Endothelial cell of umbilical vein (primary cell): Measurements from ENCODE around the gene GALNT13. TPM values are rescaled to one million over a fixed set of nuclear protein-coding genes. Genes with fewer than 3 reads are reported as not detected.

Source experiments
- BruUV-seq: library from RNA; stranded (reverse); fragments of 400-500 nt; replicated peaks from 2 replicates; lab custom pipeline; 2021; lab: Mats Ljungman, UMichigan
- CTCF ChIA-PET: fragments of 300-600, 350-600 bp; sonication (Branson Sonifier 250); formaldehyde crosslinking; loops from one replicate; lab custom pipeline; 2021; ENCODE audit warnings: antibody characterized with exemption, inconsistent platforms; lab: Charles Lee
- POLR2A ChIA-PET: fragments of 300-600, 350-600 bp; sonication (Branson Sonifier 250); formaldehyde crosslinking; loops from one replicate; lab custom pipeline; 2021; ENCODE audit warnings: antibody characterized with exemption, inconsistent platforms; lab: Charles Lee
- DNase-seq: peaks from one replicate; pipeline ENCODE4 v3.0.0-alpha.2; 2011; ENCODE audit warnings: low read depth, low spot score
- FAIRE-seq: peaks from 2 replicates; lab custom pipeline; 2011; peaks lifted over from hg19 to GRCh38; lab: Jason Lieb, UNC
- H2AFZ ChIP-seq: 2 replicates; pipeline ENCODE4 v1.6.0; 2012; ENCODE audit warnings: low read depth, low read length, control low read depth, inconsistent platforms
- H3K27ac ChIP-seq: 2 replicates; pipeline ENCODE4 v1.5.1; 2011; ENCODE audit warnings: low read depth, mild to moderate bottlenecking, control low read depth, low read length, moderate library complexity; ENCODE audit not compliant: insufficient read depth
- H3K27me3 ChIP-seq, 2 experiments: 2 replicates each; pipeline versions ENCODE4 v1.6.0 to v1.6.1; 2011; ENCODE audit warnings: low read length in 2 of 2, mixed read lengths in 1 of 2; ENCODE audit not compliant: control insufficient read depth in 2 of 2, insufficient read depth in 2 of 2
- H3K36me3 ChIP-seq, 2 experiments: 2 replicates in 1 of 2; 3 replicates in 1 of 2; pipeline ENCODE4 v1.5.1; 2011; ENCODE audit warnings: low read length in 2 of 2, mild to moderate bottlenecking in 1 of 2, moderate library complexity in 1 of 2; ENCODE audit not compliant: control insufficient read depth in 2 of 2, insufficient read depth in 2 of 2; ENCODE audit errors: extremely low read depth in 1 of 2
- H3K4me1 ChIP-seq: 3 replicates; pipeline ENCODE4 v1.5.1; 2011; ENCODE audit warnings: mild to moderate bottlenecking, low read length; ENCODE audit not compliant: control insufficient read depth, insufficient read depth; ENCODE audit errors: extremely low read depth
- H3K4me2 ChIP-seq: 2 replicates; pipeline ENCODE4 v1.6.1; 2011; ENCODE audit warnings: low read length, control low read depth, mixed read lengths; ENCODE audit not compliant: insufficient read depth
- H3K4me3 ChIP-seq, 3 experiments: fragments of 200-600 bp in 1 of 3; sonication (generic), shearing (Covaris generic) in 1 of 3; replicated peaks in 1 of 3; 2 replicates each; pipeline ENCODE4 v1.5.1; 2011 to 2016; ENCODE audit warnings: control low read depth in 3 of 3, low read length in 3 of 3, mild to moderate bottlenecking in 2 of 3, inconsistent platforms in 1 of 3, low read depth in 1 of 3, moderate library complexity in 1 of 3; ENCODE audit not compliant: insufficient read depth in 1 of 3
- H3K79me2 ChIP-seq: 2 replicates; pipeline ENCODE4 v1.6.0; 2012; ENCODE audit warnings: low read length, inconsistent platforms; ENCODE audit not compliant: control insufficient read depth, insufficient read depth
- H3K9ac ChIP-seq: replicated peaks from 2 replicates; pipeline ENCODE3; 2011; ENCODE audit warnings: low read length, control low read depth; ENCODE audit not compliant: insufficient read depth; ENCODE audit errors: extremely low read depth
- H3K9me1 ChIP-seq: replicated peaks from 3 replicates; pipeline ENCODE4 v1.6.0; 2011; ENCODE audit warnings: mild to moderate bottlenecking, low read length; ENCODE audit not compliant: control insufficient read depth, insufficient read depth; ENCODE audit errors: extremely low read depth
- H3K9me3 ChIP-seq: replicated peaks from 2 replicates; pipeline ENCODE4 v1.5.1; 2012; ENCODE audit warnings: low read length, inconsistent platforms; ENCODE audit not compliant: control insufficient read depth, insufficient read depth
- H4K20me1 ChIP-seq: replicated peaks from 2 replicates; pipeline ENCODE3; 2011; ENCODE audit warnings: mild to moderate bottlenecking, low read length; ENCODE audit not compliant: control insufficient read depth, insufficient read depth; ENCODE audit errors: extremely low read depth
- CTCF ChIP-seq, 2 donors: IDR thresholded peaks; 1 replicate in 1 of 2; 2 replicates in 1 of 2; pipeline ENCODE4 v1.5.1; 2011; ENCODE audit warnings: low read length in 2 of 2, mild to moderate bottlenecking in 2 of 2, moderate library complexity in 2 of 2, control low read depth in 1 of 2, inconsistent platforms in 1 of 2, low read depth in 1 of 2; ENCODE audit not compliant: insufficient read depth in 1 of 2; ENCODE audit errors: extremely low read depth in 1 of 2
- EZH2 ChIP-seq: IDR thresholded peaks from 2 replicates; pipeline ENCODE4 v1.6.1; 2012; ENCODE audit warnings: borderline replicate concordance, low read depth, mild to moderate bottlenecking, moderate library complexity, low read length, inconsistent platforms; ENCODE audit not compliant: severe bottlenecking
- FOS ChIP-seq: IDR thresholded peaks from 2 replicates; pipeline ENCODE4 v1.6.1; 2011; ENCODE audit warnings: mild to moderate bottlenecking, low read length, moderate library complexity, borderline replicate concordance; ENCODE audit not compliant: insufficient read depth
- GATA2 ChIP-seq: IDR thresholded peaks from 2 replicates; pipeline ENCODE4 v1.7.0; 2011; ENCODE audit warnings: low read depth, mild to moderate bottlenecking, moderate library complexity, mixed read lengths, low read length; ENCODE audit not compliant: insufficient read length, insufficient read depth
- JUN ChIP-seq: IDR thresholded peaks from 2 replicates; pipeline ENCODE4 v1.6.1; 2011; ENCODE audit warnings: borderline replicate concordance, low read depth; ENCODE audit not compliant: insufficient read length, insufficient read depth
- MYC ChIP-seq: IDR thresholded peaks from one replicate; pipeline ENCODE4 v1.6.1; 2011; ENCODE audit warnings: mild to moderate bottlenecking, low read depth, low read length
- POLR2A ChIP-seq: IDR thresholded peaks from 2 replicates; pipeline ENCODE4 v1.6.1; 2012; ENCODE audit warnings: low read depth, mild to moderate bottlenecking, control low read depth, low read length
- POLR2AphosphoS5 ChIP-seq: IDR thresholded peaks from 2 replicates; pipeline ENCODE4 v1.6.1; 2012; ENCODE audit warnings: low read depth, mild to moderate bottlenecking, control low read depth, low read length, moderate library complexity; ENCODE audit not compliant: insufficient read depth
- dilution Hi-C: fragments of 300-500 bp; cut with MboI; formaldehyde crosslinking; loops from one replicate; pipeline ENCODE4 v1.15.0; 2019; ENCODE audit warnings: low sequenced_read_pairs; ENCODE audit not compliant: extremely low pct_ligation_motif_present
- intact Hi-C: fragments of 100-400 bp; cut with micrococcal nuclease; formaldehyde crosslinking; loops from one replicate; pipeline ENCODE4 v1.10.0; 2022
- polyA plus RNA-seq, 4 experiments: library from polyadenylated mRNA; depleted of rRNA in 3 of 4; stranded (reverse) in 3 of 4; unstranded in 1 of 4; fragments of >200 nt; gene quantifications; 2 replicates each; pipeline versions ENCODE4 v1.2.1 to v1.2.3, GENCODE V29; 2011 to 2012; ENCODE audit warnings: missing spikeins in 1 of 4
- total RNA-seq: library from RNA; stranded (reverse); gene quantifications from 2 replicates; pipeline ENCODE4 v1.2.3, GENCODE V29; 2021
- TF ChIP-seq, protein P1 (sequence below): IDR thresholded peaks from 2 replicates; pipeline ENCODE4 v1.6.1; 2011; ENCODE audit not compliant: insufficient read depth, insufficient read length

The GALNT13 gene
- total and polyA plus RNA-seq, 2 donors (not counting 3 experiments of a cell fraction or from before 2014, with no cell fraction given), result 0.06 TPM; not detected in 1

DNA sequence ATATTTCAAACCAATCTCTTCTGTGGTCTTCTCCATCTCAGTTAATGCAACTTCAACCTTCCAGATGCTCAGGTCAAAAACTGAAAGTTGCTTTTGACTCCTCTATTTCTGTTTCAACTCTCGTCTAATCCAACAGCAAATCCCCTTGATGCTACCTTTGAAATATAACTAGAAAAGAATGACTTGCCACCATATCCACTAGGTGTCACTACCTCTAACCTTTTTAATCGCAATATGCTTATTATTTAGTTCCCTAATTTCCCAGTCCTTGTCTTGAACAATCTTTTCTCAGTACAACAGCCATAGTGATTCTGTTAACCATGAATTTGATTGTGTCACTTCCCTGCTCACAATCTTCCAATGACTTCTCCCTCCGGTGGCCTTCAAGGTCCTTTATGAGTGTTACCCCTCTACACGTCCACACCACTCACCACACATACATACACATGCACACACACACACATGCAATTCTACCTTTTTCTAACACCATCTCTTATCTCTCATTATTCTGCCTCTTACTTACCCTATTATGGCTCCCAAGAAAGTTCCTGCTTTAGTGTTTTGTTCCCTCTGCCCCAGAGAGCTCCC, 581.3 kb downstream of the GALNT13 start:
- DNase-seq, result peak; percentile 24
- no peak overlapping the region for H3K4me3 ChIP-seq
- FAIRE-seq, result no peak
- H4K20me1 ChIP-seq, result no peaks in the 10 kb centered on the region
- H3K36me3 ChIP-seq, result no peaks in the 10 kb centered on the region
- no peak overlapping the region for H3K27ac ChIP-seq
- H3K9me1 ChIP-seq, result no peaks in the 10 kb centered on the region
- POLR2A ChIA-PET, result no interaction called here
- no peak overlapping the region for H3K4me2 ChIP-seq
- CTCF ChIA-PET, result interaction anchor here (0.9 to 1.6 kb wide), 3 partner anchors 699 to 858 kb away, joined by 3 to 5 read pairs (median 4); no protein-coding TSS in a partner anchor
- BruUV-seq, result no TSS peak
- no peaks in the 10 kb centered on the region for H3K27me3 ChIP-seq
- no peaks in the 10 kb centered on the region for H3K4me1 ChIP-seq
- TF ChIP-seq GATA2 (no peak), CTCF (IDR thresholded peaks at IDR 0.05; ENCODE audit: extremely low read depth in 1 of 2, insufficient read depth in 1 of 2, low read depth in 1 of 2, low read length in 2 of 2) (peak in 1 of 2 donors; percentile 22)
- H2AFZ ChIP-seq, result no peak overlapping the region
- intact Hi-C loops (loop anchor here (1.0 to 5.0 kb wide), 4 partner anchors 169 to 857 kb away; no protein-coding TSS in a partner anchor), dilution Hi-C loops (no loop called here)
- H3K9me3 ChIP-seq, result no peaks in the 10 kb centered on the region
- no peak overlapping the region for H3K9ac ChIP-seq
- no peaks in the 10 kb centered on the region for H3K79me2 ChIP-seq

DNA sequence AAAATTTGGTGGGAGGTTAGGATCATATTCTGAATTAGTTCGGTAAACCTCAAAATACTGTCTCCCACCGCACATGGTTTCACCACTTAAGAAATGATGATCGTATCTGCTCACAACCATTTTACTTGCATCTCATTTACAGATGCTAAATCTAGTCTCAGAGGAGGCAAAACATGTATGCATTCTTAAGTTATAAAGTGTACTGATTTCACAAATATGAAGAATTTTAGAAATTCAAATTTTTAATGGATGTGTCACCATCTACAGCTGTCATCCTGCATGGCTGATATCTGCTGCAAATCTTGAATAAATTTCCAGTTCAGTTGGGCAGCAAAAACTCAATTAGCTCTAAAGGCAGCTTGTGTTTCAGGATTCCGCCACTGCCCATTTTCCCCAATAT, 583.4 kb downstream of the GALNT13 start:
- Histone ChIP-seq H4K20me1 (no peaks in the 10 kb centered on the region), H3K4me2 (peak overlapping the region; percentile 74), H3K27ac (no peak overlapping the region), H3K27me3 (no peaks in the 10 kb centered on the region), H3K9me3 (no peaks in the 10 kb centered on the region), H3K79me2 (no peaks in the 10 kb centered on the region), H3K9me1 (no peaks in the 10 kb centered on the region), H3K4me3 (no peak overlapping the region), H3K36me3 (no peaks in the 10 kb centered on the region), H3K4me1 (no peaks in the 10 kb centered on the region), H3K9ac (no peak overlapping the region), H2AFZ (no peak overlapping the region)
- FAIRE-seq (no peak), DNase-seq (no peak)
- POLR2A ChIA-PET, result no interaction called here
- dilution Hi-C loops (no loop called here), intact Hi-C loops (loop anchor here (5.0 kb wide), 1 partner anchor 242 kb away; the partner anchor contains the start of gene KCNJ3)
- BruUV-seq, result no TSS peak
- CTCF ChIA-PET, result interaction anchor here (1.2 to 2.0 kb wide), 2 partner anchors 10 to 808 kb away, joined by 4 to 7 read pairs; no protein-coding TSS in a partner anchor
- no peak for TF ChIP-seq EZH2
- TF ChIP-seq, protein P1, sequence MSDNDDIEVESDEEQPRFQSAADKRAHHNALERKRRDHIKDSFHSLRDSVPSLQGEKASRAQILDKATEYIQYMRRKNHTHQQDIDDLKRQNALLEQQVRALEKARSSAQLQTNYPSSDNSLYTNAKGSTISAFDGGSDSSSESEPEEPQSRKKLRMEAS, result no peak
- no peak for TF ChIP-seq JUN
- TF ChIP-seq MYC, result no peak
- no peak for TF ChIP-seq CTCF (IDR thresholded peaks at IDR 0.05; ENCODE audit: extremely low read depth in 1 of 2, insufficient read depth in 1 of 2, low read depth in 1 of 2, low read length in 2 of 2)
- TF ChIP-seq POLR2AphosphoS5, result no peak
- TF ChIP-seq FOS, result no peak
- TF ChIP-seq GATA2, result no peak
- no peak for TF ChIP-seq POLR2A
